Testis (tissue), 2 donors: ENCODE results near the gene FBXO38.

ENCODE experiments used
- POLR2A ChIP-seq: fragments of 450-650 bp; IDR thresholded peaks from one replicate; pipeline ENCODE4 v1.6.1; 2017; ENCODE audit warnings: antibody characterized with exemption, mild to moderate bottlenecking, moderate library complexity
- TF ChIP-seq, protein P1 (sequence below), 3 experiments: fragments of 450-650 bp in 2 of 3; fragments of 200-600 bp in 1 of 3; sonication (generic) in 1 of 3; IDR thresholded peaks; one replicate each; pipeline ENCODE4 v1.5.1; 2016 to 2019; ENCODE audit warnings: antibody characterized with exemption in 3 of 3, mild to moderate bottlenecking in 2 of 3, moderate library complexity in 1 of 3

DNA sequence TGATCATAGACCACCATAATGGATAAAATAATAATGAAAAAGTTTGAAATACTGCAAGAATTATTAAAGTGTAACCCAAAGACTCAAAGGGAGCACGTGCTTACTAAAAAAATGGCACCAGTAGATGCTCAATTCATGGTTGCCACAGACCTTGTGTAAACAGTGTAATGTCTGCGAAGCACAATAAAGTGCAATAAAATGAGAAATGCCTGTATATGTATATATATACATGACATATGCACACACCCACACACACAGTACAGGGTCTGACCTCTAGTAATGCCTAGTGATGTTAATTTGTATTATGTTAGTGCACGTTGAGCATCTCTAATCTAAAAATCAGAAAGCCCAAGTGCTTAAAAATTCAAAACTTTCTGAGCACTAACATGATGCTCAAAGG, 52.3 kb downstream of the FBXO38 start:
- no peak for TF ChIP-seq POLR2A
- TF ChIP-seq, protein P1, sequence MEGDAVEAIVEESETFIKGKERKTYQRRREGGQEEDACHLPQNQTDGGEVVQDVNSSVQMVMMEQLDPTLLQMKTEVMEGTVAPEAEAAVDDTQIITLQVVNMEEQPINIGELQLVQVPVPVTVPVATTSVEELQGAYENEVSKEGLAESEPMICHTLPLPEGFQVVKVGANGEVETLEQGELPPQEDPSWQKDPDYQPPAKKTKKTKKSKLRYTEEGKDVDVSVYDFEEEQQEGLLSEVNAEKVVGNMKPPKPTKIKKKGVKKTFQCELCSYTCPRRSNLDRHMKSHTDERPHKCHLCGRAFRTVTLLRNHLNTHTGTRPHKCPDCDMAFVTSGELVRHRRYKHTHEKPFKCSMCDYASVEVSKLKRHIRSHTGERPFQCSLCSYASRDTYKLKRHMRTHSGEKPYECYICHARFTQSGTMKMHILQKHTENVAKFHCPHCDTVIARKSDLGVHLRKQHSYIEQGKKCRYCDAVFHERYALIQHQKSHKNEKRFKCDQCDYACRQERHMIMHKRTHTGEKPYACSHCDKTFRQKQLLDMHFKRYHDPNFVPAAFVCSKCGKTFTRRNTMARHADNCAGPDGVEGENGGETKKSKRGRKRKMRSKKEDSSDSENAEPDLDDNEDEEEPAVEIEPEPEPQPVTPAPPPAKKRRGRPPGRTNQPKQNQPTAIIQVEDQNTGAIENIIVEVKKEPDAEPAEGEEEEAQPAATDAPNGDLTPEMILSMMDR (IDR thresholded peaks at IDR 0.05): no peak
